KMS-11 (cell line): Measurements from ENCODE around the gene TRDN.

Experiments
- H2AFZ ChIP-seq: fragments of 200-600 bp; sonication (generic); 2 replicates; pipeline ENCODE4 v1.6.1; 2016; ENCODE audit warnings: antibody characterized with exemption, mixed run types, low read depth
- H3K27ac ChIP-seq: fragments of 200-600 bp; sonication (generic); 2 replicates; pipeline ENCODE4 v1.6.1; 2016; ENCODE audit warnings: mild to moderate bottlenecking, mixed run types
- H3K27me3 ChIP-seq: fragments of 200-600 bp; sonication (generic); 2 replicates; pipeline ENCODE4 v1.6.1; 2017; ENCODE audit warnings: mild to moderate bottlenecking, low read depth, mixed run types, moderate library complexity; ENCODE audit not compliant: insufficient read depth
- H3K36me3 ChIP-seq: fragments of 200-600 bp; sonication (generic); 2 replicates; pipeline ENCODE4 v1.6.1; 2017; ENCODE audit warnings: mild to moderate bottlenecking, mixed run types; ENCODE audit not compliant: insufficient read depth
- H3K4me1 ChIP-seq: fragments of 200-600 bp; sonication (generic); 2 replicates; pipeline ENCODE4 v1.6.1; 2016; ENCODE audit warnings: mild to moderate bottlenecking, low read depth, mixed run types; ENCODE audit not compliant: poor library complexity, severe bottlenecking
- H3K4me2 ChIP-seq: fragments of 200-600 bp; sonication (generic); 2 replicates; pipeline ENCODE4 v1.7.0; 2016; ENCODE audit warnings: mild to moderate bottlenecking, mixed run types
- H3K4me3 ChIP-seq: fragments of 200-600 bp; sonication (generic); IDR thresholded peaks from 2 replicates; pipeline ENCODE4 v1.6.1; 2017; ENCODE audit warnings: low read depth, low read length, mixed read lengths; ENCODE audit not compliant: insufficient read depth
- H3K79me2 ChIP-seq: fragments of 200-600 bp; sonication (generic); 2 replicates; pipeline ENCODE4 v1.6.1; 2016; ENCODE audit warnings: low read depth, mixed run types; ENCODE audit not compliant: insufficient read depth
- H3K9ac ChIP-seq: fragments of 200-600 bp; sonication (generic); 2 replicates; pipeline ENCODE4 v1.6.1; 2016; ENCODE audit warnings: mild to moderate bottlenecking, mixed run types
- H4K20me1 ChIP-seq: fragments of 200-600 bp; sonication (generic); 2 replicates; pipeline ENCODE4 v1.6.1; 2016; ENCODE audit warnings: mild to moderate bottlenecking, mixed run types; ENCODE audit not compliant: insufficient read depth
- CTCF ChIP-seq: fragments of 200-600 bp; sonication (generic); conservative IDR thresholded peaks from 2 replicates; pipeline ENCODE4 v1.6.1; 2017; ENCODE audit warnings: low read depth, mild to moderate bottlenecking, antibody characterized with exemption, low read length, moderate library complexity, mixed read lengths

The TRDN gene

GRCh38 chr6:123648723-123649122 is 12.0 kb upstream of the TRDN start:
- no peaks in the 10 kb centered on the region for H3K36me3 ChIP-seq
- no peak overlapping the region for H2AFZ ChIP-seq
- H3K4me3 ChIP-seq: no peak overlapping the region
- no peak for TF ChIP-seq CTCF
- no peak overlapping the region for H3K27ac ChIP-seq
- H3K4me2 ChIP-seq: no peak overlapping the region
- H4K20me1 ChIP-seq: no peaks in the 10 kb centered on the region
- no peaks in the 10 kb centered on the region for H3K27me3 ChIP-seq
- H3K4me1 ChIP-seq: no peaks in the 10 kb centered on the region
- no peaks in the 10 kb centered on the region for H3K79me2 ChIP-seq
- H3K9ac ChIP-seq: no peak overlapping the region

- no peaks in the 10 kb centered on the region for H3K27me3 ChIP-seq
- H3K9ac ChIP-seq: no peak overlapping the region
- no peak overlapping the region for H2AFZ ChIP-seq
- H3K4me2 ChIP-seq: no peak overlapping the region
- no peaks in the 10 kb centered on the region for H3K4me1 ChIP-seq
- no peak overlapping the region for H3K4me3 ChIP-seq
- H4K20me1 ChIP-seq: no peaks in the 10 kb centered on the region
- TF ChIP-seq CTCF: no peak
- no peaks in the 10 kb centered on the region for H3K36me3 ChIP-seq
- no peak overlapping the region for H3K27ac ChIP-seq
- no peaks in the 10 kb centered on the region for H3K79me2 ChIP-seq
These were observed 11.3 kb upstream of the TRDN start for GRCh38 chr6:123648020-123648580.

- Histone ChIP-seq H3K79me2 (no peaks in the 10 kb centered on the region), H4K20me1 (no peaks in the 10 kb centered on the region), H3K4me1 (peaks cover 8% of the 10 kb centered on the region), H3K4me2 (no peak overlapping the region), H3K9ac (no peak overlapping the region), H3K36me3 (no peaks in the 10 kb centered on the region), H3K27me3 (no peaks in the 10 kb centered on the region), H3K27ac (no peak overlapping the region), H2AFZ (no peak overlapping the region), H3K4me3 (no peak overlapping the region)
- no peak for TF ChIP-seq CTCF
These were observed 4.7 kb upstream of the TRDN start for GRCh38 chr6:123641497-123641896.

GRCh38 chr6:123640567-123641187 is 3.9 kb upstream of the TRDN start:
- H3K4me1 ChIP-seq: peaks cover 8% of the 10 kb centered on the region
- H3K27ac ChIP-seq: no peak overlapping the region
- H3K79me2 ChIP-seq: no peaks in the 10 kb centered on the region
- no peak for TF ChIP-seq CTCF
- H3K9ac ChIP-seq: no peak overlapping the region
- no peaks in the 10 kb centered on the region for H4K20me1 ChIP-seq
- no peak overlapping the region for H3K4me3 ChIP-seq
- H3K36me3 ChIP-seq: no peaks in the 10 kb centered on the region
- H3K4me2 ChIP-seq: no peak overlapping the region
- no peak overlapping the region for H2AFZ ChIP-seq
- H3K27me3 ChIP-seq: no peaks in the 10 kb centered on the region
